Measurements from ENCODE around the gene MRPL52. TPM values are rescaled to one million over a fixed set of nuclear protein-coding genes. Genes with fewer than 3 reads are reported as not detected.
"Not testable (repeated sequence)": the region's sequence is repeated elsewhere in the genome, so short reads cannot be mapped to it uniquely, and the experiment has no call there.

The MRPL52 gene
- total RNA-seq, 4 donors from 2014 or later: 30.3 to 114 (median 52.9) TPM

GRCh38 chr14:22852940-22853767 is 23.5 kb downstream of the MRPL52 start:
- H3K9me3 ChIP-seq: no peaks in the 10 kb centered on the region
- H3K4me3 ChIP-seq: peak overlapping the region; percentile 30 to 58 (median 51)
- TF ChIP-seq CTCF (IDR thresholded peaks at IDR 0.05): peak; percentile 88 to 98 (median 98)
- no peak for TF ChIP-seq POLR2A (IDR thresholded peaks at IDR 0.05)
- H3K36me3 ChIP-seq: no peaks in the 10 kb centered on the region
- DNase-seq: peak; percentile 94 to 97 (median 96)
- peaks cover 0 to 37% (median 4%) of the 10 kb centered on the region in 4 donors for H3K4me1 ChIP-seq
- H3K27ac ChIP-seq: peak overlapping the region; percentile 57 to 87 (median 75)
- H3K27me3 ChIP-seq: no peaks in the 10 kb centered on the region

DNA sequence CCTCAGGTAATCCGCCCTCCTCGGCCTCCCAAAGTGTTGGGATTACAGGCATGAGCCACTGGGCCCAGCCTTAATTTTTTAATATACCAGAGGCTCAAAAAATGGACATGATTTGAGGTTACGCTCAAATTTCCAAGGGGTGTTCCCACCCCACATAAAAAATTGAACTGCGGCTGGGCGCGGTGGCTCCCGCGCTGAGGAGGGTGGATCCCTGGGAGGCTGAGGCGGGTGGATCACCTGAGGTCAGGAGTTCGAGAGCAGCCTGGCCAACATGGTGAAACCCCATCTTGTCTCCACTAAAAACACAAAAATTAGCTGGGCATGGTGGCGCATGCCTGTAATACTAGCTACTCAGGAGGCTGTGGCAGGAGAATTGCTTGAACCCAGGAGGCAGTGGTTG is 24.6 kb downstream of the MRPL52 start:
- not testable (repeated sequence) for H3K4me3 ChIP-seq, DNase-seq, H3K9me3 ChIP-seq, H3K27ac ChIP-seq, H3K27me3 ChIP-seq, H3K36me3 ChIP-seq
- peaks cover 0 to 32% (median 4%) of the 10 kb centered on the region in 4 donors for H3K4me1 ChIP-seq

DNA sequence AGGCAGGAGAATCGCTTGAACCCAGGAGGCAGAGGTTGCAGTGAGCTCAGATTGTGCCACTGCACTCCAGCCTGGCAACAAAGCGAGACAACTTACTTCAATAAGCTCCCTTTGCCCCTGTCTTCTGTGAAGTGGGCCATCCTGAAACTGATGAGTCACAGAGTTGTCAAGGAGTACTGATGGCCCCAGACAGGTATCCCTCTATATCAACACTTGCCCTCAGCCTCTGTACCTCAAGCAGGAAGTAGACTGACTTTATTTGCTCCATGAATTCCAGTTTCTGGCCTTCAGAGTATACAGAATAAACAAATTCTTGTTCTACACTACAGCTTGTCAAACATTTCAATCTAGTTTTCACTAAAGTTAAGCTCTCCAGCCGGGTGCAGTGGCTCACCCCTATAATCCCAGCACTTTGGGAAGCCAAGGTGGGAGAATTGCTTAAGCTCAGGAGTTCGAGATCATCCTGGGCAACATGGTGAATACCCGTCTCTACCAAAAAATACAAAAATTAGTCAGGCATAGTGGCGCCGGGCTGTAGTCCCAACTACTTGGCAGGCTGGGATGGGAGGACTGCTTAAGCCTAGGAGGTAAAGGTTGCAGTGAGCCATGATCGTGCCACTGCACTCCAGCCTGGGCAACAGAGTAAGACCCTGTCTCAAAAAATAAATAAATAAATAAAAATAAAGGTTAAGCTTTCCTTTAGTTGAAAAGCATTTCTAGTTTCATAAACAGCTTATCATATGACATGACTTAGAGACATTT is 25.5 kb downstream of the MRPL52 start:
- no peak for TF ChIP-seq CTCF (IDR thresholded peaks at IDR 0.05)
- TF ChIP-seq POLR2A (IDR thresholded peaks at IDR 0.05): no peak
- H3K4me1 ChIP-seq: peaks cover 0 to 24% (median 4%) of the 10 kb centered on the region in 4 donors
- no peak overlapping the region for H3K27ac ChIP-seq
- H3K36me3 ChIP-seq: no peaks in the 10 kb centered on the region
- H3K4me3 ChIP-seq: no peak overlapping the region
- H3K9me3 ChIP-seq: no peaks in the 10 kb centered on the region
- no peaks in the 10 kb centered on the region for H3K27me3 ChIP-seq
- DNase-seq: no peak

DNA sequence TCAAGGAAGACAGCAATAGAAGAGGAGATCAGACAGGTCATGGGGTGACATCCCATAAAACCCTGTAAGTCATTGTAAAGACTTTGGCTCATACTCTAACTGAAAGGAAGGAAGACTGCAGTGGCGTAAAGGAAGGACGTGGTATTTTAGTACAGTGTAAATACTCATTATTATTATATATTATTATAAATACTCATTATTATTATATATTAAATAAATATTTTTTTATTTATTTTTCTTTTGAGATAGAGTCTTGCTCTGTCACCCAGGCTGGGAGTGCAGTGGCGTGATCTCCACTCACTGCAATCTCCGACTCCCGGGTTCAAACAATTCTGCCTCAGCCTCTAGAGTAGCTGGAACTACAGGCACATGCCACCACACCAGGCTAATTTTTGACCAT is 26.7 kb downstream of the MRPL52 start:
- no peak for DNase-seq
- no peak overlapping the region for H3K27ac ChIP-seq
- H3K4me3 ChIP-seq: no peak overlapping the region

DNA sequence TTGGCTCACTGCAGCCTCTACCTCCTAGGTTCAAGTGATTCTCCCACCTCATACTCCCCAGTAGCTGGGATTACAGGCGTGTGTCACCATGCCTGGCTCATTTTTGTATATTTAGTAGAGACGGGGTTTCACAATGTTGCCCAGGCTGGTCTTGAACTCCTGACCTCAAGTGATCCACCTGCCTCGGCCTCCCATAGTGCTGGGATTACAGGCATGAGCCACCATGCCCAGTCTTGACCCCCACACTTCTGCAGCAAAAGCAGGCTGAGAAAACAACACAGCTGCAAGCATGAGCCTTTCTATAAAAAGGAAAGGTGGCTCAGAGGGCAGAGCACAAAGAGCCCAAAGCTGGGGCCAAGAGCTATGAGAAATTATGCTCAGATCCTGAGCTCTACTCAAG is 30.7 kb downstream of the MRPL52 start:
- DNase-seq, H3K27me3 ChIP-seq, H3K4me1 ChIP-seq, H3K4me3 ChIP-seq, H3K36me3 ChIP-seq, H3K27ac ChIP-seq, H3K9me3 ChIP-seq: not testable (repeated sequence)

More for the DNA sequence above, 26.7 kb downstream of the MRPL52 start:
- Histone ChIP-seq H3K27me3 (no peaks in the 10 kb centered on the region), H3K9me3 (no peaks in the 10 kb centered on the region), H3K36me3 (no peaks in the 10 kb centered on the region), H3K4me1 (peaks cover 0 to 21% (median 2%) of the 10 kb centered on the region in 4 donors)
- no peak for TF ChIP-seq POLR2A (IDR thresholded peaks at IDR 0.05)
- TF ChIP-seq CTCF (IDR thresholded peaks at IDR 0.05): no peak

DNA sequence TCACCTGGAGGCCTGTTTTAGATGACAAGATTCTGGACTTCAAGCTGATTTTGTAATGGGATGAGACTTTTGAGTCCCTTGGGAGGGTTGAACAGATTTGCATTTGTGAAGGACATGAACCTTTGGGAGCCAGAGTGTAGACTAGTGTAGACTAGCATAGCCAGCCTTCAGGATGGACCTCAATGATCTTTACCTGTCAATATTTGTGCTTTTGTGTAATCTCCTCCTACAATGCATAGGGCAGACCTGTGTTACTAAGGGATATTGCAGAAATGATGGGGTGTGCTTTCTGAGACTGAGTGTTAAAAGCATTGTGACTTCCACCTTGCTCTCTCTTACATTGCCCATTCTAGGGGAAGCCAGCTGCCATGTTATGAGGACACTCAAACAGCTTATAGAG is 32.0 kb downstream of the MRPL52 start:
- Histone ChIP-seq H3K27ac (no peak overlapping the region), H3K9me3 (no peaks in the 10 kb centered on the region), H3K4me1 (no peaks in the 10 kb centered on the region), H3K36me3 (no peaks in the 10 kb centered on the region), H3K27me3 (no peaks in the 10 kb centered on the region), H3K4me3 (no peak overlapping the region)
- DNase-seq: no peak
- TF ChIP-seq CTCF (IDR thresholded peaks at IDR 0.05) (no peak), POLR2A (IDR thresholded peaks at IDR 0.05) (no peak)

Data from Peyer's patch (tissue), 4 donors.